Caco-2 (cell line): Measurements from ENCODE around the gene SLC7A8. TPM values are rescaled to one million over a fixed set of nuclear protein-coding genes. Genes with fewer than 3 reads are reported as not detected.

ENCODE experiments used
- BruUV-seq: library from RNA; stranded (reverse); fragments of 400-500 nt; replicated peaks from 2 replicates; lab custom pipeline; 2021; lab: Mats Ljungman, UMichigan
- CTCF ChIA-PET: fragments of 300-600 bp; sonication (Branson Sonifier 250); formaldehyde crosslinking; loops from one replicate; lab custom pipeline; 2022; ENCODE audit warnings: antibody characterized with exemption; lab: Charles Lee
- POLR2A ChIA-PET: fragments of 300-600 bp; sonication (Branson Sonifier 250); formaldehyde crosslinking; loops from one replicate; lab custom pipeline; 2022; ENCODE audit warnings: antibody characterized with exemption; lab: Charles Lee
- DNase-seq, 2 experiments: peaks; one replicate each; pipeline versions ENCODE4 v3.0.0 to v3.0.0-alpha.2; 2020 to 2022
- H3K27me3 ChIP-seq: replicated peaks from 2 replicates; pipeline ENCODE4 v1.6.0; 2011; ENCODE audit warnings: low read length; ENCODE audit not compliant: control insufficient read depth, insufficient read depth
- H3K36me3 ChIP-seq: 2 replicates; pipeline ENCODE4 v1.5.1; 2011; ENCODE audit warnings: low read length; ENCODE audit not compliant: control insufficient read depth, insufficient read depth
- H3K4me1 ChIP-seq: fragments of 250-450 bp; sonication (Bioruptor Pico); 2 replicates; pipeline ENCODE4 v1.5.1; 2020; ENCODE audit warnings: mild to moderate bottlenecking
- H3K4me3 ChIP-seq: 2 replicates; pipeline ENCODE4 v1.5.1; 2011; ENCODE audit warnings: low read depth, mild to moderate bottlenecking, control low read depth, low read length
- H3K9me3 ChIP-seq: fragments of 250-450 bp; sonication (Bioruptor Pico); 2 replicates; pipeline ENCODE4 v1.5.1; 2020; ENCODE audit warnings: mild to moderate bottlenecking, moderate library complexity
- H3K27ac Mint-ChIP-seq: one replicate; pipeline ENCODE4 v1.8.0; 2022; ENCODE audit warnings: mixed read lengths; ENCODE audit not compliant: unreplicated experiment
- H3K27me3 Mint-ChIP-seq: one replicate; pipeline ENCODE4 v1.8.0; 2022; ENCODE audit warnings: mixed read lengths; ENCODE audit not compliant: insufficient read depth, unreplicated experiment
- H3K36me3 Mint-ChIP-seq: one replicate; pipeline ENCODE4 v1.8.0; 2022; ENCODE audit warnings: mild to moderate bottlenecking, mixed read lengths; ENCODE audit not compliant: insufficient read depth, unreplicated experiment
- H3K4me1 Mint-ChIP-seq: one replicate; pipeline ENCODE4 v1.8.0; 2022; ENCODE audit warnings: low read depth, mixed read lengths; ENCODE audit not compliant: unreplicated experiment
- H3K4me3 Mint-ChIP-seq: one replicate; pipeline ENCODE4 v1.8.0; 2022; ENCODE audit warnings: mild to moderate bottlenecking, moderate library complexity, mixed read lengths; ENCODE audit not compliant: unreplicated experiment
- H3K9me3 Mint-ChIP-seq: one replicate; pipeline ENCODE4 v1.8.0; 2022; ENCODE audit warnings: mixed read lengths; ENCODE audit not compliant: unreplicated experiment
- CTCF ChIP-seq, 2 experiments: fragments of 200-600 bp in 1 of 2; IDR thresholded peaks; 1 replicate in 1 of 2; 2 replicates in 1 of 2; pipeline versions ENCODE4 v1.5.1 to v1.8.0; 2011 to 2022; ENCODE audit warnings: antibody characterized with exemption in 1 of 2, control low read depth in 1 of 2, inconsistent platforms in 1 of 2, low read depth in 1 of 2, low read length in 1 of 2, mild to moderate bottlenecking in 1 of 2, moderate library complexity in 1 of 2; ENCODE audit not compliant: insufficient read depth in 1 of 2, severe bottlenecking in 1 of 2, unreplicated experiment in 1 of 2
- intact Hi-C: fragments of 100-400 bp; cut with micrococcal nuclease; formaldehyde crosslinking; loops from one replicate; pipeline ENCODE4 v1.10.0; 2022; ENCODE audit not compliant: unreplicated experiment
- total RNA-seq: library from RNA; stranded (reverse); gene quantifications from 2 replicates; pipeline ENCODE4 v1.2.3, GENCODE V29; 2022

Gene SLC7A8
- total RNA-seq, 1 experiment from 2014 or later: 26.9 TPM

DNA sequence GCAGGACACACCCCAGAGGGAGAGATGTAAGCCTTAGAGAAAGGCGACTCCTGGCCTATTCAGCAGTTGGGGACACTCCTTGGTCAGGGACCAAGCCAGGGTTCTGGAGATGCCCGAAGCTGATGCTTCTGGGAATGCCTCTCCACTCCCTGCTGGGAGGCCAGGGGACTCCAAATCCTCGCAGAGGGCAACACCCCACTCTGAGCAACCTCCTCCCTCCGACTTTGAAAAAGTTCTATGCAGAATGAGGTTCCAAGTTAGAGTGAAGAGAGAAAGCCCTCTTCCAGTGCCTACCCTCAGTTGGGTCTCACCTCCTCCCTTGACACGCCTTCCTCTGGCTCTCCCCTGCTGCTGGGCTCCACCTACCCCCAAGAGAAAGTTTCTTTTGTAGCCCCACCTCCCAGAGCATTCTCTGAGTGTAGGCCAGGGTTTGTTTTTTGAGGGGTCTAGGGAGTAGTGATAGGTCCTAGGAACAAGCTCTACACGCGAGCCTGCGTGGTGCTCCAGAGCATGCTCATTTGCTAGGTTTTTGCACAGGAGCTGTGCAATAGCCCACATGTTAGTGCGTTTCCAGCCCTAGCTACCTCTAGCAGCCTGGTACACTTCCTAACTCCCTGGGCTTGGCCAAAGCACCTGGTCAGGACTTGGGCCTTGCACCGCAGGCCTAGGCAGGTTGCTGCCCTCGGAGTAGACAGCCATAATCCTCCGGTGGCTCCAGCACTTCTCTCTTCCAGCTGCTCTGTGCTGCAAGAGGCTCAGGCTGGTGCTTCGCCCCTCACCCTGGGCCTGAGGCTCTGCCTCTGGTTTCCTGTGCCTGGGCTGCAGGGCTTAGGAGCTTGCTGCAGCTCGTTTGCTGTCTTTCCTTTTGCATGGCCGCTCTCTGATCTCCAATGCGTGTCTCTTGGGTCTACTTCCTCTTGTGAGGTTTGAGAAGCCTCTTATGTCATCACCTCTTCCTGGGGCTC, 63.8 kb downstream of the SLC7A8 start:
- BruUV-seq: no TSS peak
- no peaks in the 10 kb centered on the region for H3K36me3 ChIP-seq
- H3K4me3 Mint-ChIP-seq: no peak overlapping the region
- ChIA-PET POLR2A (no interaction called here), CTCF (interaction anchor here (0.9 to 4.1 kb wide), 5 partner anchors 8 to 92 kb away, joined by 3 to 176 read pairs (median 6); partner anchors contain the start of gene SLC7A8)
- H3K4me3 ChIP-seq: no peak overlapping the region
- no peaks in the 10 kb centered on the region for H3K9me3 Mint-ChIP-seq
- H3K36me3 Mint-ChIP-seq: peaks cover 6% of the 10 kb centered on the region
- H3K9me3 ChIP-seq: no peaks in the 10 kb centered on the region
- H3K27ac Mint-ChIP-seq: no peak overlapping the region
- intact Hi-C loops: loop anchor here (1.0 to 5.0 kb wide), 3 partner anchors 64 to 183 kb away; partner anchors contain the start of genes PPP1R3E and SLC7A8
- peaks cover 7% of the 10 kb centered on the region for H3K4me1 Mint-ChIP-seq
- H3K4me1 ChIP-seq: no peaks in the 10 kb centered on the region
- no peaks in the 10 kb centered on the region for H3K27me3 ChIP-seq
- TF ChIP-seq CTCF (IDR thresholded peaks at IDR 0.05; ENCODE audit: insufficient read depth in 1 of 2, low read depth in 1 of 2, low read length in 1 of 2, severe bottlenecking in 1 of 2, unreplicated experiment in 1 of 2): no peak
- H3K27me3 Mint-ChIP-seq: no peaks in the 10 kb centered on the region
- no peak for DNase-seq

DNA sequence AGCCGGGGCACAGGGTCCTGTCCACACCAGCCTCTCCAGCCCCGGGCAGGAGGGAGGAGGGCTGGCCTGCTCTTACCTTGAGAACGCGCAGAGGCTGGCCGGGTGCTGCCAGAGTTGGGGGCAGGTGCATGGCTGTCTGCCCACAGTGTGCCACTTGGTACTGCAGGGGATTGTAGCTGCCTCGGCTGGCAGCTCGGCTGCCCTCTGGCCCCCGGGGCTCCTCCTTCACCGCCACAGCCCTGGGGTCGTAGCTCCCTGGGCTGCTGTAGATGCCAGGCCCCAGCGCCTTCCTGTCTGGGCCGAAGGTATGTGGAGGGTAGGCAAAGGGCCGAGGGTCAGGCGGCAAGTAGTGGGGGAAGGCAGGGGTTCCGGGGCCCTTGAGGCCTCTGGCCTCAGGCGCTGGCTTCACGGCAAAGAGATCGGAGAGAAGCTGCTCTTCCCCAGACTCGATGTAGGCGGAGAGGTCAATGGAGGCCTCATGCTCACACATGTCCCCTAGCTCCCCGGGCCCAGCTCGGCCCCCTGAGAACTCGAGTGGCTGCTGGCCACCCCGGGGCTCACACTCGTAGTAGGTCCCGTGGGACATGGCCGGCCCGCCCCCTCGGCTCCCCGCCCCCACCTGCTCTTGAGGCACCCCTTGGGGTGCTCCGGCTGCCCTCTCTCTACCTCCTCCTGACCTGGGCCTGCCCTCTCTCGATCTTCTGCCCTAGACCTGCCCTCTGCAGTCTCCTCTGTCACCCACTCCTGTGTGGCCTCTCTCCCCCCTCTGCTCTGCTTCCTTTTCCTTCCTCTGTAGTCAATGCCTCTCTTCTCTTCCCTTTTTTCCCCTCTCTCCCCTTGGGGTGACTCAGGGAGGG, 64.7 kb downstream of the SLC7A8 start, which contains the start of gene CEBPE:
Gene CEBPE (minus strand): TSS at position 750 of the 857 bp plus-strand sequence. CDS start 164 bp downstream, at position 586.
- DNase-seq: no peak
- Mint-ChIP-seq H3K4me1 (peaks cover 7% of the 10 kb centered on the region), H3K4me3 (no peak within 1 kb of the TSS), H3K9me3 (no peaks in the 10 kb centered on the region), H3K27ac (no peak within 1 kb of the TSS), H3K36me3 (peaks cover 6% of the 10 kb centered on the region), H3K27me3 (no peaks in the 10 kb centered on the region)
- no peaks in the 10 kb centered on the region for H3K36me3 ChIP-seq
- intact Hi-C loops: no loop called here
- no peaks in the 10 kb centered on the region for H3K27me3 ChIP-seq
- ChIA-PET CTCF (interaction anchor here (2.7 to 4.1 kb wide), 2 partner anchors 50 to 67 kb away, joined by 20 to 176 read pairs; partner anchors contain the start of gene SLC7A8), POLR2A (no interaction called here)
- H3K4me3 ChIP-seq: no peak within 1 kb of the TSS
- H3K4me1 ChIP-seq: no peaks in the 10 kb centered on the region
- no TSS peak for BruUV-seq
- H3K9me3 ChIP-seq: no peaks in the 10 kb centered on the region
- no peak for TF ChIP-seq CTCF (IDR thresholded peaks at IDR 0.05; ENCODE audit: insufficient read depth in 1 of 2, low read depth in 1 of 2, low read length in 1 of 2, severe bottlenecking in 1 of 2, unreplicated experiment in 1 of 2)
